ENCODE data around the gene MFSD1.

The MFSD1 gene

GRCh38 chr3:158831861-158832260 lies 30.0 kb downstream of the MFSD1 start:
- no peaks in the 10 kb centered on the region for H3K4me1 ChIP-seq (ENCODE audit: insufficient read depth, low read length, severe bottlenecking)
- H3K9me2 ChIP-seq (ENCODE audit: low read depth, low read length): no peaks in the 10 kb centered on the region
- peaks cover 48% of the 10 kb centered on the region for H3K36me3 ChIP-seq (ENCODE audit: insufficient read depth, low read length)
- H2AFZ ChIP-seq (ENCODE audit: low read length): no peak overlapping the region
- no peak overlapping the region for H3K9ac ChIP-seq (ENCODE audit: low read length)
- no peak overlapping the region for H3K27ac ChIP-seq (ENCODE audit: low read depth, low read length, poor library complexity, severe bottlenecking)
- H3K79me2 ChIP-seq (ENCODE audit: insufficient read depth, low read length): no peaks in the 10 kb centered on the region
- no peaks in the 10 kb centered on the region for H4K20me1 ChIP-seq (ENCODE audit: insufficient read depth, low read length)
- no peaks in the 10 kb centered on the region for H3F3A ChIP-seq (ENCODE audit: insufficient read depth, low read length)
- no peaks in the 10 kb centered on the region for H3K27me3 ChIP-seq (ENCODE audit: insufficient read depth, low read length)
- no peak for TF ChIP-seq EZH2 (IDR thresholded peaks at IDR 0.05; ENCODE audit: borderline replicate concordance, low read length)
- TF ChIP-seq, protein P1, sequence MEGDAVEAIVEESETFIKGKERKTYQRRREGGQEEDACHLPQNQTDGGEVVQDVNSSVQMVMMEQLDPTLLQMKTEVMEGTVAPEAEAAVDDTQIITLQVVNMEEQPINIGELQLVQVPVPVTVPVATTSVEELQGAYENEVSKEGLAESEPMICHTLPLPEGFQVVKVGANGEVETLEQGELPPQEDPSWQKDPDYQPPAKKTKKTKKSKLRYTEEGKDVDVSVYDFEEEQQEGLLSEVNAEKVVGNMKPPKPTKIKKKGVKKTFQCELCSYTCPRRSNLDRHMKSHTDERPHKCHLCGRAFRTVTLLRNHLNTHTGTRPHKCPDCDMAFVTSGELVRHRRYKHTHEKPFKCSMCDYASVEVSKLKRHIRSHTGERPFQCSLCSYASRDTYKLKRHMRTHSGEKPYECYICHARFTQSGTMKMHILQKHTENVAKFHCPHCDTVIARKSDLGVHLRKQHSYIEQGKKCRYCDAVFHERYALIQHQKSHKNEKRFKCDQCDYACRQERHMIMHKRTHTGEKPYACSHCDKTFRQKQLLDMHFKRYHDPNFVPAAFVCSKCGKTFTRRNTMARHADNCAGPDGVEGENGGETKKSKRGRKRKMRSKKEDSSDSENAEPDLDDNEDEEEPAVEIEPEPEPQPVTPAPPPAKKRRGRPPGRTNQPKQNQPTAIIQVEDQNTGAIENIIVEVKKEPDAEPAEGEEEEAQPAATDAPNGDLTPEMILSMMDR (IDR thresholded peaks at IDR 0.05; ENCODE audit: low read length): no peak
- no peaks in the 10 kb centered on the region for H3K9me3 ChIP-seq (ENCODE audit: low read length)
- no peak overlapping the region for H3K4me2 ChIP-seq (ENCODE audit: low read length)
- H3K4me3 ChIP-seq (ENCODE audit: low read depth, low read length, poor library complexity, severe bottlenecking): no peak overlapping the region

DNA sequence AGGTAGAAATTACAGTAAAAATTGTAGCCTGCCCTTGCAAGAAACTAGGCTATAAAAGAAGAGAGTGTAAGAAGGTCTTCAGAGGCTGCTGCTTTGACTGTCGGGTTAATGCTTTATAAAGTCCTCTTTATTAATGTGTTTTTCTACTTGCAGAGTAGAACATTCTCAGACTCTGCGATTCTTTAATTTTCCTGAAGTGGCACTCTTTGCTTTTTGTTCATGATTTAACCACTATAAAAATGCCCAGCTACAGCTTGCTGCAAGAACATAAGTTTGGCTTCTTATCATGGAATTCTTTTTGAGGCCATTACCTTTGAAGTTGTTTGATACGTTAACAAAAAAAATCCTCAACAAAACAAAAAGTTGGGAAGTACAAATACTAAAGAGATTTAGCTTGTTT lies 33.8 kb downstream of the MFSD1 start:
- no peak overlapping the region for H3K27ac ChIP-seq (ENCODE audit: low read depth, low read length, poor library complexity, severe bottlenecking)
- no peak overlapping the region for H3K9ac ChIP-seq (ENCODE audit: low read length)
- H3K9me3 ChIP-seq (ENCODE audit: low read length): no peaks in the 10 kb centered on the region
- no peak overlapping the region for H2AFZ ChIP-seq (ENCODE audit: low read length)
- H3K4me1 ChIP-seq (ENCODE audit: insufficient read depth, low read length, severe bottlenecking): no peaks in the 10 kb centered on the region
- H3K4me3 ChIP-seq (ENCODE audit: low read depth, low read length, poor library complexity, severe bottlenecking): no peak overlapping the region
- no peak overlapping the region for H3K4me2 ChIP-seq (ENCODE audit: low read length)
- H3F3A ChIP-seq (ENCODE audit: insufficient read depth, low read length): no peaks in the 10 kb centered on the region
- H3K27me3 ChIP-seq (ENCODE audit: insufficient read depth, low read length): no peaks in the 10 kb centered on the region
- H3K9me2 ChIP-seq (ENCODE audit: low read depth, low read length): no peaks in the 10 kb centered on the region
- H3K79me2 ChIP-seq (ENCODE audit: insufficient read depth, low read length): no peaks in the 10 kb centered on the region
- H3K36me3 ChIP-seq (ENCODE audit: insufficient read depth, low read length): peaks cover 14% of the 10 kb centered on the region
- H4K20me1 ChIP-seq (ENCODE audit: insufficient read depth, low read length): no peaks in the 10 kb centered on the region
- TF ChIP-seq, protein P1 (IDR thresholded peaks at IDR 0.05; ENCODE audit: low read length): no peak
- no peak for TF ChIP-seq EZH2 (IDR thresholded peaks at IDR 0.05; ENCODE audit: borderline replicate concordance, low read length)

DNA sequence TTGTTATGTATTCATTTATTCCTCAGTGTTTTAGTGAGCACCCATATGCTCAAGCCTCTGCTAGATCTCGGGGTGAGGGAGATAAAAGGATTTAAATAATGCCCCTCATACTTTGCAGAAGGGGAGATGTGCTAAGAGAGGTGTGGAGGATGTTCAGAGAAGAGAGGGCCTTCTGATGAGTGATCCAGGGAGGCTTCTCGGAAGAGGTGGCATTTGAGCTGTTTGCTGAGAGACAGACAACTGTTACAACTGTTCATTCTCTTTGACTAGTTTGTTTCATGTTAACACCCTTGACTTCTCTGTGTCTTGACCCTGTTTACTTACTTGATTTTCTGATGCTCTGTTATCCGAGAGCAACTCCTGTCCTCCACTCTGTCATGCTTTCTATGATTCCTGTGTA lies 34.5 kb downstream of the MFSD1 start:
- TF ChIP-seq EZH2 (IDR thresholded peaks at IDR 0.05; ENCODE audit: borderline replicate concordance, low read length): no peak
- TF ChIP-seq, protein P1 (IDR thresholded peaks at IDR 0.05; ENCODE audit: low read length): no peak
- H3K27ac ChIP-seq (ENCODE audit: low read depth, low read length, poor library complexity, severe bottlenecking): no peak overlapping the region
- H3K4me2 ChIP-seq (ENCODE audit: low read length): no peak overlapping the region
- H3K9me2 ChIP-seq (ENCODE audit: low read depth, low read length): no peaks in the 10 kb centered on the region
- H4K20me1 ChIP-seq (ENCODE audit: insufficient read depth, low read length): no peaks in the 10 kb centered on the region
- no peaks in the 10 kb centered on the region for H3F3A ChIP-seq (ENCODE audit: insufficient read depth, low read length)
- H3K36me3 ChIP-seq (ENCODE audit: insufficient read depth, low read length): peaks cover 12% of the 10 kb centered on the region
- H3K79me2 ChIP-seq (ENCODE audit: insufficient read depth, low read length): no peaks in the 10 kb centered on the region
- H3K27me3 ChIP-seq (ENCODE audit: insufficient read depth, low read length): no peaks in the 10 kb centered on the region
- H2AFZ ChIP-seq (ENCODE audit: low read length): no peak overlapping the region
- no peak overlapping the region for H3K4me3 ChIP-seq (ENCODE audit: low read depth, low read length, poor library complexity, severe bottlenecking)
- H3K9me3 ChIP-seq (ENCODE audit: low read length): no peaks in the 10 kb centered on the region
- H3K4me1 ChIP-seq (ENCODE audit: insufficient read depth, low read length, severe bottlenecking): no peaks in the 10 kb centered on the region
- no peak overlapping the region for H3K9ac ChIP-seq (ENCODE audit: low read length)

Data from OCI-LY1 (cell line).